ENCODE measurements around the gene RNF2.
A peak's percentile ranks its signal among the peaks of the same experiment; 100 is the strongest.

Gene RNF2

GRCh38 chr1:185010361-185010760 lies 35.0 kb upstream of the RNF2 start:
- H3K23ac ChIP-seq (ENCODE audit: low read length in 2 of 2) = no peak overlapping the region
- H2BK5ac ChIP-seq (ENCODE audit: low read depth, low read length, poor library complexity, severe bottlenecking) = no peak overlapping the region
- H3K27me3 ChIP-seq (ENCODE audit: control insufficient read depth in 1 of 2, insufficient read depth in 1 of 2, low read length in 2 of 2) = no peaks in the 10 kb centered on the region
- H4K8ac ChIP-seq (ENCODE audit: low read length) = no peak overlapping the region
- no peaks in the 10 kb centered on the region for H3K9me3 ChIP-seq (ENCODE audit: control insufficient read depth, low read length)
- H2BK15ac ChIP-seq (ENCODE audit: low read depth, poor library complexity, severe bottlenecking) = no peak overlapping the region
- no peak overlapping the region for H3K27ac ChIP-seq (ENCODE audit: low read length, poor library complexity, severe bottlenecking)
- H2BK120ac ChIP-seq (ENCODE audit: low read depth, low read length) = no peak overlapping the region
- no peak for DNase-seq
- no peak overlapping the region for H3K4ac ChIP-seq (ENCODE audit: low read depth in 1 of 2, low read length in 2 of 2)
- no peak overlapping the region for H2BK12ac ChIP-seq (ENCODE audit: low read length in 2 of 2)
- no peaks in the 10 kb centered on the region for H3K4me1 ChIP-seq (ENCODE audit: control insufficient read depth, insufficient read depth, low read depth, low read length)
- no peak overlapping the region for H2AK5ac ChIP-seq (ENCODE audit: low read length, severe bottlenecking)
- no peak overlapping the region for H3K4me3 ChIP-seq (ENCODE audit: insufficient read depth in 1 of 2, low read depth in 1 of 2, low read length in 2 of 2)
- no peak overlapping the region for H3K4me2 ChIP-seq (ENCODE audit: low read length, poor library complexity, severe bottlenecking)
- H3K79me1 ChIP-seq (replicated peaks; ENCODE audit: low read length, poor library complexity, severe bottlenecking) = no peaks in the 10 kb centered on the region
- no peak overlapping the region for H3K18ac ChIP-seq (ENCODE audit: low read depth in 1 of 2, low read length in 2 of 2)
- no peak overlapping the region for H3K9ac ChIP-seq (ENCODE audit: low read length)
- H3K36me3 ChIP-seq (ENCODE audit: control insufficient read depth in 1 of 2, insufficient read depth in 2 of 2, low read depth in 1 of 2, low read length in 2 of 2) = no peaks in the 10 kb centered on the region
- H3K14ac ChIP-seq (ENCODE audit: low read length in 2 of 2) = no peak overlapping the region
- no peak overlapping the region for H2AFZ ChIP-seq (ENCODE audit: low read depth, low read length)
- H4K91ac ChIP-seq (ENCODE audit: low read length) = no peak overlapping the region

- Histone ChIP-seq H3K9me3 (ENCODE audit: control insufficient read depth, low read length) (no peaks in the 10 kb centered on the region), H3K9ac (ENCODE audit: low read length) (no peak overlapping the region), H2AFZ (ENCODE audit: low read depth, low read length) (no peak overlapping the region), H4K8ac (ENCODE audit: low read length) (no peak overlapping the region), H3K14ac (ENCODE audit: low read length in 2 of 2) (no peak overlapping the region), H3K27ac (ENCODE audit: low read length, poor library complexity, severe bottlenecking) (no peak overlapping the region), H2AK5ac (ENCODE audit: low read length, severe bottlenecking) (no peak overlapping the region), H3K18ac (ENCODE audit: low read depth in 1 of 2, low read length in 2 of 2) (no peak overlapping the region), H3K4ac (ENCODE audit: low read depth in 1 of 2, low read length in 2 of 2) (no peak overlapping the region), H2BK120ac (ENCODE audit: low read depth, low read length) (no peak overlapping the region), H3K27me3 (ENCODE audit: control insufficient read depth in 1 of 2, insufficient read depth in 1 of 2, low read length in 2 of 2) (no peaks in the 10 kb centered on the region), H3K4me1 (ENCODE audit: control insufficient read depth, insufficient read depth, low read depth, low read length) (peaks cover 3% of the 10 kb centered on the region), H4K91ac (ENCODE audit: low read length) (no peak overlapping the region), H3K23ac (ENCODE audit: low read length in 2 of 2) (no peak overlapping the region), H3K4me2 (ENCODE audit: low read length, poor library complexity, severe bottlenecking) (no peak overlapping the region), H3K79me1 (replicated peaks; ENCODE audit: low read length, poor library complexity, severe bottlenecking) (no peaks in the 10 kb centered on the region), H2BK15ac (ENCODE audit: low read depth, poor library complexity, severe bottlenecking) (no peak overlapping the region), H3K4me3 (ENCODE audit: insufficient read depth in 1 of 2, low read depth in 1 of 2, low read length in 2 of 2) (no peak overlapping the region), H2BK12ac (ENCODE audit: low read length in 2 of 2) (no peak overlapping the region), H2BK5ac (ENCODE audit: low read depth, low read length, poor library complexity, severe bottlenecking) (no peak overlapping the region), H3K36me3 (ENCODE audit: control insufficient read depth in 1 of 2, insufficient read depth in 2 of 2, low read depth in 1 of 2, low read length in 2 of 2) (no peaks in the 10 kb centered on the region)
- WGBS = 89% methylated on average over 3 of the region's 3 CpGs
- DNase-seq = no peak
These were observed 30.4 kb upstream of the RNF2 start for GRCh38 chr1:185014941-185015340.

- Histone ChIP-seq H2BK15ac (ENCODE audit: low read depth, poor library complexity, severe bottlenecking) (no peak overlapping the region), H3K18ac (ENCODE audit: low read depth in 1 of 2, low read length in 2 of 2) (no peak overlapping the region), H3K27me3 (ENCODE audit: control insufficient read depth in 1 of 2, insufficient read depth in 1 of 2, low read length in 2 of 2) (no peaks in the 10 kb centered on the region), H3K9me3 (ENCODE audit: control insufficient read depth, low read length) (no peaks in the 10 kb centered on the region), H2AK5ac (ENCODE audit: low read length, severe bottlenecking) (no peak overlapping the region), H2BK12ac (ENCODE audit: low read length in 2 of 2) (no peak overlapping the region), H3K4me3 (ENCODE audit: insufficient read depth in 1 of 2, low read depth in 1 of 2, low read length in 2 of 2) (no peak overlapping the region), H3K9ac (ENCODE audit: low read length) (no peak overlapping the region), H2AFZ (ENCODE audit: low read depth, low read length) (no peak overlapping the region), H2BK5ac (ENCODE audit: low read depth, low read length, poor library complexity, severe bottlenecking) (no peak overlapping the region), H3K36me3 (ENCODE audit: control insufficient read depth in 1 of 2, insufficient read depth in 2 of 2, low read depth in 1 of 2, low read length in 2 of 2) (no peaks in the 10 kb centered on the region), H3K14ac (ENCODE audit: low read length in 2 of 2) (no peak overlapping the region), H3K4ac (ENCODE audit: low read depth in 1 of 2, low read length in 2 of 2) (no peak overlapping the region), H3K23ac (ENCODE audit: low read length in 2 of 2) (no peak overlapping the region), H3K4me1 (ENCODE audit: control insufficient read depth, insufficient read depth, low read depth, low read length) (peaks cover 3% of the 10 kb centered on the region), H3K79me1 (replicated peaks; ENCODE audit: low read length, poor library complexity, severe bottlenecking) (no peaks in the 10 kb centered on the region), H3K4me2 (ENCODE audit: low read length, poor library complexity, severe bottlenecking) (no peak overlapping the region), H4K91ac (ENCODE audit: low read length) (no peak overlapping the region), H3K27ac (ENCODE audit: low read length, poor library complexity, severe bottlenecking) (no peak overlapping the region), H4K8ac (ENCODE audit: low read length) (no peak overlapping the region), H2BK120ac (ENCODE audit: low read depth, low read length) (no peak overlapping the region)
- peak; percentile 13 for DNase-seq
- 83% methylated on average over 3 of the region's 3 CpGs for whole genome bisulfite sequencing
These were observed 29.7 kb upstream of the RNF2 start for GRCh38 chr1:185015631-185016030.

GRCh38 chr1:185016880-185017279 lies 28.5 kb upstream of the RNF2 start:
- Histone ChIP-seq H3K9ac (ENCODE audit: low read length) (peak overlapping the region; percentile 70), H3K36me3 (ENCODE audit: control insufficient read depth in 1 of 2, insufficient read depth in 2 of 2, low read depth in 1 of 2, low read length in 2 of 2) (no peaks in the 10 kb centered on the region), H3K4me3 (ENCODE audit: insufficient read depth in 1 of 2, low read depth in 1 of 2, low read length in 2 of 2) (no peak overlapping the region), H3K4me1 (ENCODE audit: control insufficient read depth, insufficient read depth, low read depth, low read length) (peaks cover 3% of the 10 kb centered on the region), H3K18ac (ENCODE audit: low read depth in 1 of 2, low read length in 2 of 2) (peak overlapping the region in 1 of 2 experiments; percentile 48), H3K79me1 (replicated peaks; ENCODE audit: low read length, poor library complexity, severe bottlenecking) (no peaks in the 10 kb centered on the region), H3K27ac (ENCODE audit: low read length, poor library complexity, severe bottlenecking) (peak overlapping the region; percentile 5), H3K27me3 (ENCODE audit: control insufficient read depth in 1 of 2, insufficient read depth in 1 of 2, low read length in 2 of 2) (no peaks in the 10 kb centered on the region), H3K4ac (ENCODE audit: low read depth in 1 of 2, low read length in 2 of 2) (peak overlapping the region in 1 of 2 experiments; percentile 49), H3K9me3 (ENCODE audit: control insufficient read depth, low read length) (no peaks in the 10 kb centered on the region), H4K8ac (ENCODE audit: low read length) (no peak overlapping the region), H3K23ac (ENCODE audit: low read length in 2 of 2) (no peak overlapping the region), H2BK120ac (ENCODE audit: low read depth, low read length) (no peak overlapping the region), H4K91ac (ENCODE audit: low read length) (no peak overlapping the region), H2BK5ac (ENCODE audit: low read depth, low read length, poor library complexity, severe bottlenecking) (no peak overlapping the region), H2BK12ac (ENCODE audit: low read length in 2 of 2) (peak overlapping the region in 1 of 2 experiments; percentile 93), H3K14ac (ENCODE audit: low read length in 2 of 2) (no peak overlapping the region), H2AFZ (ENCODE audit: low read depth, low read length) (no peak overlapping the region), H3K4me2 (ENCODE audit: low read length, poor library complexity, severe bottlenecking) (no peak overlapping the region), H2BK15ac (ENCODE audit: low read depth, poor library complexity, severe bottlenecking) (no peak overlapping the region), H2AK5ac (ENCODE audit: low read length, severe bottlenecking) (no peak overlapping the region)
- DNase-seq = peak; percentile 3
- 83% methylated on average over 2 of the region's 2 CpGs for WGBS

Measured in mesenchymal stem cell (in vitro differentiated cells and primary cell).